Loucy (cell line): ENCODE results near the gene SYNE1.

Experiments
- H2AFZ ChIP-seq: fragments of 200-600 bp; sonication (generic); 2 replicates; pipeline ENCODE4 v1.6.0; 2016; ENCODE audit warnings: antibody characterized with exemption, mild to moderate bottlenecking, low read length, moderate library complexity
- H3F3A ChIP-seq: fragments of 200-600 bp; 2 replicates; pipeline ENCODE4 v1.6.0; 2016; ENCODE audit warnings: antibody characterized with exemption, low read depth, mild to moderate bottlenecking
- H3K27me3 ChIP-seq: fragments of 200-600 bp; sonication (generic); 2 replicates; pipeline ENCODE4 v1.6.1; 2014; ENCODE audit warnings: low read length, mild to moderate bottlenecking; ENCODE audit not compliant: insufficient read depth, poor library complexity, severe bottlenecking
- H3K36me3 ChIP-seq: fragments of 200-600 bp; sonication (generic); 2 replicates; pipeline ENCODE4 v1.6.1; 2016; ENCODE audit warnings: low read length; ENCODE audit not compliant: insufficient read depth
- H3K4me1 ChIP-seq: fragments of 200-600 bp; sonication (generic); 2 replicates; pipeline ENCODE4 v1.5.1; 2014; ENCODE audit warnings: low read length, mild to moderate bottlenecking; ENCODE audit not compliant: insufficient read depth, poor library complexity, severe bottlenecking
- H3K4me2 ChIP-seq: fragments of 200-600 bp; sonication (generic); 2 replicates; pipeline ENCODE4 v1.6.0; 2014; ENCODE audit warnings: antibody characterized with exemption, low read length, low read depth, mild to moderate bottlenecking; ENCODE audit not compliant: poor library complexity, severe bottlenecking
- H3K4me3 ChIP-seq: fragments of 200-600 bp; sonication (generic); 2 replicates; pipeline ENCODE4 v1.5.1; 2014; ENCODE audit warnings: low read length, mild to moderate bottlenecking, mixed read lengths; ENCODE audit not compliant: poor library complexity, severe bottlenecking
- H3K79me2 ChIP-seq: fragments of 200-600 bp; sonication (generic); 2 replicates; pipeline ENCODE4 v1.6.1; 2014; ENCODE audit warnings: low read length; ENCODE audit not compliant: insufficient read depth
- H3K9ac ChIP-seq: fragments of 200-600 bp; sonication (generic); 2 replicates; pipeline ENCODE4 v1.6.0; 2014; ENCODE audit warnings: mild to moderate bottlenecking, low read depth, low read length, moderate library complexity; ENCODE audit not compliant: poor library complexity, severe bottlenecking
- H3K9me2 ChIP-seq: fragments of 200-600 bp; sonication (generic); replicated peaks from 2 replicates; pipeline ENCODE4 v1.6.1; 2016; ENCODE audit warnings: low read depth, low read length, mixed read lengths
- H3K9me3 ChIP-seq: fragments of 200-600 bp; sonication (generic); 2 replicates; pipeline ENCODE4 v1.6.1; 2014; ENCODE audit warnings: mild to moderate bottlenecking, antibody characterized with exemption, low read length, low read depth; ENCODE audit not compliant: insufficient read depth
- H4K20me1 ChIP-seq: fragments of 200-600 bp; sonication (generic); 2 replicates; pipeline ENCODE4 v1.6.0; 2014; ENCODE audit warnings: antibody characterized with exemption, low read length, mild to moderate bottlenecking; ENCODE audit not compliant: insufficient read depth, poor library complexity, severe bottlenecking
- EZH2phosphoT487 ChIP-seq: fragments of 200-600 bp; IDR thresholded peaks from 2 replicates; pipeline ENCODE4 v1.6.1; 2018; ENCODE audit warnings: antibody characterized with exemption, mild to moderate bottlenecking, moderate library complexity, borderline replicate concordance
- TF ChIP-seq, protein P1 (sequence below): fragments of 200-600 bp; sonication (generic); conservative IDR thresholded peaks from 2 replicates; pipeline ENCODE4 v1.5.1; 2014; ENCODE audit warnings: mild to moderate bottlenecking, antibody characterized with exemption, low read length

The SYNE1 gene

DNA sequence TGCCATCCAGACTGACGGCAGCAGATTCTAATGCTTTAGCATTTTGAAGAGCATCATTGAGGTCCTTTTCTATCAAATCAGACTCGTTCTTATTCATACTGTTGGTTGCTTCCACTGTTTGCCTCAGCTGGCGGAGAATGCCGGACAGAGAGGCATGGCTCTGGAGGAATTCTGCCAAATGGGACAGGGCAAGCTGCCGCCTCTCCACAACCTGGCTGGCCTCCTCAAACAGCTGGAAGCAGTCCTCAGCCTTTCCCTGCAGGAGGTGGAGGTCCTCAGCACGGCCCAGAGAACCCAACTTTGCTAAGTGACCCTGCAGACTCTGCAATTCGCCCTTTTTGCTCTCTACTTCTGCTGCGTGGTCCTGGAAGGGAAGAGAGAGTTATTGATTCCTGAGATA, 220.5 kb downstream of the SYNE1 start:
- no peak overlapping the region for H3K4me3 ChIP-seq

DNA sequence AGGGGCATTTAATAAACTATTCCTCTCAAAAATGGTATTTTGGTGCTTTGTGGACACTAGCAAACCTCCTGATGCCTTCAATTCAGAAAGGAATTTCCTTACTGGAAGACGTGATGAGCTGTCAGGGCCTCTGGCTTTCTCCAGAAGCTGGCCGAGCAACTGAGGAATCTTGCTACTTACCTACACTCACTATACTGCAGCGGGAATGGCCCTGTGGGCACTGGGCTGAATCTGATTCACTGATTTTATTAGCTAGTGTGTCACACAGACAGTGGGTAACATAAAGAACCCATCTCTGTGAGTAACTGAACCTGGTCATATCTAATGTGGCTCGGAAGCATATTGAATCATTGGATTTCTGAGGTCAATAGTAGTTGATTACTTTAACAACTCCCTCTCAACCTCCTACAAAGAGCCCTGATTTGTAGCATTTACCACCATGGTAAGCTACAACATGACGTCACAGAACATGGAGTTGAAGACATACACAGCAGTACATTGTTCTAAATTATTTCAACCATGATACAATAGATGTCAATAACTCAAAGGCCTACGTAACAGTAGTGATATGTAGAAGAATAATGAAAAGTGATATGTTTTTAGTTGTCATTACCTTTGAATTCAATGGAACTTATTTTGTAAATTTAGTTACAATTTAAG, 232.1 kb downstream of the SYNE1 start:
- Histone ChIP-seq H3K27me3 (no peaks in the 10 kb centered on the region), H3K9me2 (no peaks in the 10 kb centered on the region), H3K36me3 (no peaks in the 10 kb centered on the region), H3K4me3 (no peak overlapping the region), H3K4me2 (no peak overlapping the region), H2AFZ (no peak overlapping the region), H3K9me3 (no peaks in the 10 kb centered on the region), H3K79me2 (no peaks in the 10 kb centered on the region), H4K20me1 (no peaks in the 10 kb centered on the region), H3K9ac (no peak overlapping the region), H3F3A (no peaks in the 10 kb centered on the region), H3K4me1 (no peaks in the 10 kb centered on the region)
- TF ChIP-seq, protein P1, sequence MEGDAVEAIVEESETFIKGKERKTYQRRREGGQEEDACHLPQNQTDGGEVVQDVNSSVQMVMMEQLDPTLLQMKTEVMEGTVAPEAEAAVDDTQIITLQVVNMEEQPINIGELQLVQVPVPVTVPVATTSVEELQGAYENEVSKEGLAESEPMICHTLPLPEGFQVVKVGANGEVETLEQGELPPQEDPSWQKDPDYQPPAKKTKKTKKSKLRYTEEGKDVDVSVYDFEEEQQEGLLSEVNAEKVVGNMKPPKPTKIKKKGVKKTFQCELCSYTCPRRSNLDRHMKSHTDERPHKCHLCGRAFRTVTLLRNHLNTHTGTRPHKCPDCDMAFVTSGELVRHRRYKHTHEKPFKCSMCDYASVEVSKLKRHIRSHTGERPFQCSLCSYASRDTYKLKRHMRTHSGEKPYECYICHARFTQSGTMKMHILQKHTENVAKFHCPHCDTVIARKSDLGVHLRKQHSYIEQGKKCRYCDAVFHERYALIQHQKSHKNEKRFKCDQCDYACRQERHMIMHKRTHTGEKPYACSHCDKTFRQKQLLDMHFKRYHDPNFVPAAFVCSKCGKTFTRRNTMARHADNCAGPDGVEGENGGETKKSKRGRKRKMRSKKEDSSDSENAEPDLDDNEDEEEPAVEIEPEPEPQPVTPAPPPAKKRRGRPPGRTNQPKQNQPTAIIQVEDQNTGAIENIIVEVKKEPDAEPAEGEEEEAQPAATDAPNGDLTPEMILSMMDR: no peak
- no peak for TF ChIP-seq EZH2phosphoT487

More for the DNA sequence above, 220.5 kb downstream of the SYNE1 start:
- no peaks in the 10 kb centered on the region for H3K36me3 ChIP-seq
- H3K4me1 ChIP-seq: no peaks in the 10 kb centered on the region
- H3K4me2 ChIP-seq: no peak overlapping the region
- no peaks in the 10 kb centered on the region; the same call in 1 of the 2 replicates for H3K9me3 ChIP-seq
- no peak overlapping the region for H2AFZ ChIP-seq
- no peaks in the 10 kb centered on the region for H3K9me2 ChIP-seq
- no peaks in the 10 kb centered on the region for H4K20me1 ChIP-seq
- H3K9ac ChIP-seq: no peak overlapping the region
- H3F3A ChIP-seq: no peaks in the 10 kb centered on the region
- TF ChIP-seq, protein P1: no peak
- no peak for TF ChIP-seq EZH2phosphoT487
- H3K27me3 ChIP-seq: no peaks in the 10 kb centered on the region
- H3K79me2 ChIP-seq: no peaks in the 10 kb centered on the region

DNA sequence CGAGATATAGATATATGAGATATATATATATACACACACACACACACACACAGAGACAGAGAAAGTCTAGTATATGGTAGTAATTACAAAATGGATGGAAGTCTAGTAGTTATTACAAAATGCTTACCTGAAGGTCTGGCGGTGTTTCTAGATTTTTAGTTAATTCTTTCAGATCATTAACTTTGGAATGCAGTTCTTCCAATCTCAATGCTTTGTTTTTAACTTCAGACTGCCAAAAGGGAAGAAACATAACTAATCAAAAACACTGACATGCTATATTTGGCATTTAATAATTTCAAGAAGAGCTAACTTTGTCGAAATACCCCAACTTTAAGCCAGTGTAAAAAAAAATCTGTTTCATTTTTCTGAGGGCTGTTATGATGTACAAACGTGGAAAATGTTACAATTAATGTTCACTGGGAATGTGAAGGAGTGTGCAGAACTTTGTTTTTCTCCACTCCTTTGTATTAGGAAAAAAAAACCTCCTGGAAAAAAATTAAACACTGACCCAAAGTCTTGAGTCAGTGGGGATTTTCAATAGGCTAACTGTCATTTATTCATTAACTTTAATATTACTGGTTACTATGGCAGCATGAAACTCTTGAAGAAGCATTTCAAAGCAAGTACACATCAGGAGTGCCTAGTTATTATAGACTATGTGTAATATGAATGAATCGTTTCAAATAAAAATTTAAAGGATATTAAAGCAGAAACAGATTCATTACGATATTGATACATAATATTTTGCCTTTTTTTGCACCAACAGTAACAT, 232.9 kb downstream of the SYNE1 start:
- Histone ChIP-seq H3K4me2 (no peak overlapping the region), H3K27me3 (no peaks in the 10 kb centered on the region), H3K9me2 (no peaks in the 10 kb centered on the region), H3K4me3 (no peak overlapping the region), H3K79me2 (no peaks in the 10 kb centered on the region), H3K36me3 (no peaks in the 10 kb centered on the region), H3K9me3 (no peaks in the 10 kb centered on the region), H3K9ac (no peak overlapping the region), H2AFZ (no peak overlapping the region), H3F3A (no peaks in the 10 kb centered on the region), H3K4me1 (no peaks in the 10 kb centered on the region), H4K20me1 (no peaks in the 10 kb centered on the region)
- TF ChIP-seq EZH2phosphoT487: no peak
- TF ChIP-seq, protein P1: no peak
